Adrenal gland (tissue), 19 donors: ENCODE data around the gene COPZ2. TPM values are rescaled to one million over a fixed set of nuclear protein-coding genes. Genes with fewer than 3 reads are reported as not detected.
"Not testable (repeated sequence)": the region's sequence is repeated elsewhere in the genome, so short reads cannot be mapped to it uniquely, and the experiment has no call there.

Source experiments
- DNase-seq, 7 donors: peaks; one replicate each; pipeline ENCODE4 v3.0.0-alpha.2; 2019 to 2020
- H3K27ac ChIP-seq, 5 donors: fragments of 200-600 bp; sonication (generic) in 4 of 5; 1 replicate in 3 of 5; 2 replicates in 2 of 5; pipeline versions ENCODE4 v1.5.1 to v1.8.0; 2016 to 2020; ENCODE audit warnings: mild to moderate bottlenecking in 1 of 5
- H3K27me3 ChIP-seq: fragments of 200-600 bp; 2 replicates; pipeline ENCODE4 v1.8.0; 2021
- H3K36me3 ChIP-seq, 2 donors: fragments of 200-600 bp; replicated peaks in 1 of 2; 1 replicate in 1 of 2; 2 replicates in 1 of 2; pipeline versions ENCODE4 v1.5.1 to v1.8.0; 2018 to 2022
- H3K4me1 ChIP-seq, 2 donors: fragments of 200-600 bp; replicated peaks in 1 of 2; 1 replicate in 1 of 2; 2 replicates in 1 of 2; pipeline versions ENCODE4 v1.5.1 to v1.8.0; 2018 to 2021
- H3K4me3 ChIP-seq, 4 donors: fragments of 200-600 bp; sonication (generic) in 3 of 4; one replicate each; pipeline ENCODE4 v1.5.1; 2016 to 2018
- H3K9me3 ChIP-seq, 3 donors: fragments of 200-600 bp; sonication (generic) in 1 of 3; replicated peaks in 1 of 3; 1 replicate in 2 of 3; 2 replicates in 1 of 3; pipeline versions ENCODE4 v1.5.1 to v1.8.0; 2016 to 2021
- CTCF ChIP-seq, 6 experiments: fragments of 450-650 bp in 4 of 6; fragments of 200-600 bp in 2 of 6; sonication (generic) in 1 of 6; IDR thresholded peaks; 1 replicate in 5 of 6; 2 replicates in 1 of 6; pipeline versions ENCODE4 v1.5.1 to v1.8.0; 2016 to 2021; ENCODE audit warnings: antibody characterized with exemption in 6 of 6, mild to moderate bottlenecking in 2 of 6, moderate library complexity in 1 of 6
- POLR2A ChIP-seq, 2 donors: fragments of 450-650 bp; IDR thresholded peaks; one replicate each; pipeline ENCODE4 v1.6.1; 2017; ENCODE audit warnings: antibody characterized with exemption in 2 of 2, mild to moderate bottlenecking in 2 of 2, moderate library complexity in 1 of 2
- WGBS, 4 donors: extraction: QIAGEN DNeasy Blood & Tissue Kit in 2 of 4; methylation state at CpG; one replicate each; pipeline versions ENCODE4 v1.1.5 to v1.1.7; 2013 to 2017; 5-methylcytosine and 5-hydroxymethylcytosine counted together
- intact Hi-C, 2 donors: fragments of 100-400 bp; cut with DNase I; formaldehyde crosslinking; loops; one replicate each; pipeline versions ENCODE4 v1.14.1 to v1.15.0; 2022 to 2023
- long read RNA-seq, 10 donors: library from polyadenylated mRNA in 3 of 10; unstranded in 2 of 10; stranded (forward) in 1 of 10; transcript quantifications; one replicate each; pipeline ENCODE4 v2.0.0 and lab custom pipeline, GENCODE V29; 2021 to 2026
- polyA plus RNA-seq, 3 donors: library from polyadenylated mRNA; stranded (reverse); fragments of 200-250 nt in 2 of 3; fragments of 350-450 nt in 1 of 3; fragmentation: Illumina TruSeq in 1 of 3; extraction: RNeasy Lipid Tissue Mini Kit (QIAGEN cat#74804) in 1 of 3; gene quantifications; one replicate each; pipeline ENCODE4 v1.2.3, GENCODE V29; 2013 to 2014
- total RNA-seq, 9 donors: library from RNA; depleted of rRNA in 4 of 9; stranded (reverse); fragments of >200 nt in 4 of 9; fragments of 120-200 nt in 1 of 9; fragmentation: NEBNext Ultra II Directional in 1 of 9; extraction: Animal tissue kit (Norgen Biotek cat#: 25700) in 1 of 9; gene quantifications; one replicate each; pipeline versions ENCODE4 v1.1.0 to v1.2.4, GENCODE V29; 2013 to 2023
- donor health status: healthy with polysubstance abuse.
- donor health status: Bipolar disorder and iron deficiency.
- donor health status: DM: yes; HTN: yes; CAD: no.
- donor health status: DM: no; HTN: no; CAD: no.
- donor health status: DM: no; HTN: no; CAD: no.
- donor health status: DM: yes; HTN: yes; CAD: no.

Gene COPZ2
- total RNA-seq, result 10 to 100 TPM; 16.3 to 60.1 (median 39.5) TPM
- 10 to 100 TPM; 33.4 to 53.6 (median 47.9) TPM for polyA plus RNA-seq
- long read RNA-seq, donor 1, partial matches to known transcripts, result 0 of 2 reads
- long read RNA-seq, donor 1, other reads (novel, unspliced or antisense), result 0 of 2 reads
- long read RNA-seq, donor 2, partial matches to known transcripts, result 0 of 1 reads
- long read RNA-seq, donor 2, other reads (novel, unspliced or antisense), result 0 of 1 reads
- long read RNA-seq, donor 3, result 0 reads
- long read RNA-seq, donor 4, result 0 reads
- long read RNA-seq, donor 5, transcript COPZ2-210 (9 exons, 895 nt), result major isoform, 21 of 59 reads
- long read RNA-seq, donor 5, partial matches to known transcripts, result 6 of 59 reads
- long read RNA-seq, donor 5, other reads (novel, unspliced or antisense), result 32 of 59 reads
- long read RNA-seq, donor 6, partial matches to known transcripts, result 1 of 2 reads
- long read RNA-seq, donor 6, other reads (novel, unspliced or antisense), result 1 of 2 reads
- long read RNA-seq, donor 7, partial matches to known transcripts, result 0 of 1 reads
- long read RNA-seq, donor 7, other reads (novel, unspliced or antisense), result 0 of 1 reads
- long read RNA-seq, donor 8, transcript COPZ2-210 (9 exons, 895 nt), result major isoform, 5 of 5 reads
- long read RNA-seq, donor 8, partial matches to known transcripts, result 0 of 5 reads
- long read RNA-seq, donor 8, other reads (novel, unspliced or antisense), result 0 of 5 reads
- long read RNA-seq, donor 9, partial matches to known transcripts, result 0 of 6 reads
- long read RNA-seq, donor 9, other reads (novel, unspliced or antisense), result 5 of 6 reads
- long read RNA-seq, donor 10, partial matches to known transcripts, result 0 of 2 reads
- long read RNA-seq, donor 10, other reads (novel, unspliced or antisense), result 0 of 2 reads

- peak within 1 kb of the TSS in 3 of 5 donors; percentile 35 to 75 (median 65) for H3K27ac ChIP-seq
- H3K4me1 ChIP-seq, result peaks cover 0 to 13% of the 10 kb centered on the region in 2 donors
- DNase-seq, result peak; percentile 58 to 86 (median 78)
- H3K27me3 ChIP-seq, result no peaks in the 10 kb centered on the region
- H3K36me3 ChIP-seq, result no peaks in the 10 kb centered on the region
- intact Hi-C loops, result no loop called here
- H3K9me3 ChIP-seq, result no peaks in the 10 kb centered on the region
- 0 to 6% (median 3%) methylated on average over 13 to 73 of the region's 73 CpGs; no CpG with 5 or more reads in 1 of the 4 donors for WGBS, 4 donors
- H3K4me3 ChIP-seq, result peak within 1 kb of the TSS in 3 of 4 donors; percentile 28 to 60 (median 37)
- TF ChIP-seq CTCF (IDR thresholded peaks at IDR 0.05), result peak; percentile 10 to 67 (median 52)
- peak in 1 of 2 donors; percentile 37 for TF ChIP-seq POLR2A (IDR thresholded peaks at IDR 0.05)
Observed at GRCh38 chr17:48037036-48037837, at the start of gene COPZ2. TSS of gene COPZ2 (minus strand) at chr17:48037797. CDS start at chr17:48037777, 20 bp downstream.

GRCh38 chr17:48084932-48085331 is 47.3 kb upstream of the COPZ2 start:
- WGBS, 4 donors, result 49 to 52% (median 51%) methylated on average over 2 of the region's 2 CpGs
- Histone ChIP-seq H3K27me3 (no peaks in the 10 kb centered on the region), H3K27ac (no peak overlapping the region), H3K36me3 (no peaks in the 10 kb centered on the region), H3K4me1 (peaks cover 7 to 15% of the 10 kb centered on the region in 2 donors), H3K4me3 (no peak overlapping the region), H3K9me3 (no peaks in the 10 kb centered on the region)
- intact Hi-C loops, result loop anchor here in 1 of 2 donors (5.0 kb wide), 1 partner anchor 42 kb away; no protein-coding TSS in a partner anchor
- DNase-seq, result no peak
- TF ChIP-seq CTCF (IDR thresholded peaks at IDR 0.05) (no peak), POLR2A (IDR thresholded peaks at IDR 0.05) (no peak)

- H3K4me1 ChIP-seq, result peaks cover 7 to 15% of the 10 kb centered on the region in 2 donors
- 81 to 87% (median 84%) methylated on average over 5 of the region's 5 CpGs for WGBS, 4 donors
- DNase-seq, result no peak
- H3K9me3 ChIP-seq, result no peaks in the 10 kb centered on the region
- H3K27me3 ChIP-seq, result no peaks in the 10 kb centered on the region
- no peak overlapping the region for H3K27ac ChIP-seq
- H3K4me3 ChIP-seq, result no peak overlapping the region
- H3K36me3 ChIP-seq, result no peaks in the 10 kb centered on the region
- intact Hi-C loops, result loop anchor here in 1 of 2 donors (5.0 kb wide), 1 partner anchor 45 kb away; no protein-coding TSS in a partner anchor
- TF ChIP-seq POLR2A (IDR thresholded peaks at IDR 0.05), result no peak
- no peak for TF ChIP-seq CTCF (IDR thresholded peaks at IDR 0.05)
Observed at GRCh38 chr17:48081858-48082257, 44.3 kb upstream of the COPZ2 start.

GRCh38 chr17:48077152-48077551 is 39.6 kb upstream of the COPZ2 start:
- H3K27me3 ChIP-seq, H3K27ac ChIP-seq, H3K4me3 ChIP-seq, H3K4me1 ChIP-seq, DNase-seq, H3K9me3 ChIP-seq: not testable (repeated sequence)
- 88 to 92% (median 90%) methylated on average over 10 of the region's 10 CpGs for WGBS, 4 donors
- intact Hi-C loops, result loop anchor here (5.0 kb wide), 2 partner anchors 50 kb away; no protein-coding TSS in a partner anchor
- H3K36me3 ChIP-seq, result peaks cover 0 to 15% of the 10 kb centered on the region in 2 donors
